ENCODE data around the gene DENND4B.

The DENND4B gene

DNA sequence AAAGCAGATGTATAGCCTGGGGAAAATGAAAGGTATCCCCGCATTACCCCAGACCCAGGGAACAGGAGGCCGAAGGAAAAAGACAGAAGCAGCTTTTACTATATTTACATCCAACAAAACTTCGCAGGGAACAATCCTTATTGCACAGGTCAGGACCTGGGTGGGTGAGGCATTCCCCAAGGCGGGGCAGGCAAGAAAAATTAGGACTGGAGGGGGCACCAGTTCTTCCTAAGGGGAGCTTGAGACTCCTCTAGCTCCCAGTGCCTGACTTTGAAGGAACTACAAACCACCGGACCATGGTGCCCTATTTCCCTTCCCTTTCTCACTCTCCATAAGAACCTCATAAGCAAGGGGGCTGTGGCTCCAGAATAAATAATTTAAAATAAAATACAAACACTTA lies 17.1 kb downstream of the DENND4B start:
- H3K36me3 ChIP-seq (ENCODE audit: control insufficient read depth in 5 of 5, insufficient read depth in 5 of 5, low read length in 5 of 5) = peaks cover 0 to 51% (median 50%) of the 10 kb centered on the region in 5 donors
- no peak overlapping the region for H3K9ac ChIP-seq (ENCODE audit: low read length in 5 of 5)

DNA sequence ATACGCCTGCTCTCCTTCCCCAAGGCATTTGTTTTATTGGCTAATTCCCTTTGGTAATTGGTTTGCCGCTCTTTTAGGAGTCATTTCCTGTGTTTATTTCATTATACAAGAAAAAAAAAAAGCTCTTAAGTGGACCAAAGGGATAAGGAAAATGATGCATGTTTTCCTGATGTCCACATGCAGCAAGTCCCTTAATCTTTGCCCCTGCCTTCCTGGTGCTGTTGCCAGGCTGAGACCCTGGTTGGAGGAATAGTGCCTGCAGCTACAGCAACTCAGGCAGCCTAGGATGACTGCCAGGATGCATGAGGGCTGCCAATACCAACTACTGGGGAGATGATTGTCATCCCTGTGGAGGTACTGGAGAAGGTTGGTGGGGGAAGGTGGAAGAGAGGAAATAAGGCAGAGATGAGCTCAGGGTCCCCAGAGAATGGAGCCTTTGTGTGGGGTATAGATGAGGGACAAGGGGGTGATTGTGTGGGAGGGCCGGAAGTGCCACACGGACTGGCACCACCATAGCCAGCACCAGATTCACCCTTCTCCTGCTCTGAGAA lies 17.7 kb downstream of the DENND4B start:
- Histone ChIP-seq H3K27me3 (ENCODE audit: control insufficient read depth in 5 of 5, insufficient read depth in 4 of 5, low read length in 5 of 5) (no peaks in the 10 kb centered on the region), H3K4me1 (ENCODE audit: control insufficient read depth in 5 of 5, insufficient read depth in 5 of 5, low read length in 5 of 5) (peaks cover 1 to 17% (median 9%) of the 10 kb centered on the region in 5 donors), H3K9me3 (ENCODE audit: control insufficient read depth in 5 of 5, low read length in 5 of 5) (no peaks in the 10 kb centered on the region), H3K4me3 (ENCODE audit: low read depth in 1 of 5, low read length in 5 of 5) (no peak overlapping the region), H3K27ac (ENCODE audit: low read depth, low read length) (peak overlapping the region; percentile 57), H3K9ac (ENCODE audit: low read length in 5 of 5) (no peak overlapping the region), H3K36me3 (ENCODE audit: control insufficient read depth in 5 of 5, insufficient read depth in 5 of 5, low read length in 5 of 5) (peaks cover 0 to 45% (median 44%) of the 10 kb centered on the region in 5 donors)

More for the DNA sequence above, 17.1 kb downstream of the DENND4B start:
- H3K4me1 ChIP-seq (ENCODE audit: control insufficient read depth in 5 of 5, insufficient read depth in 5 of 5, low read length in 5 of 5) = peaks cover 0 to 16% (median 7%) of the 10 kb centered on the region in 5 donors
- H3K27me3 ChIP-seq (ENCODE audit: control insufficient read depth in 5 of 5, insufficient read depth in 4 of 5, low read length in 5 of 5) = no peaks in the 10 kb centered on the region
- H3K27ac ChIP-seq (ENCODE audit: low read depth, low read length) = peak overlapping the region; percentile 57
- no peaks in the 10 kb centered on the region for H3K9me3 ChIP-seq (ENCODE audit: control insufficient read depth in 5 of 5, low read length in 5 of 5)
- no peak overlapping the region for H3K4me3 ChIP-seq (ENCODE audit: low read depth in 1 of 5, low read length in 5 of 5)

DNA sequence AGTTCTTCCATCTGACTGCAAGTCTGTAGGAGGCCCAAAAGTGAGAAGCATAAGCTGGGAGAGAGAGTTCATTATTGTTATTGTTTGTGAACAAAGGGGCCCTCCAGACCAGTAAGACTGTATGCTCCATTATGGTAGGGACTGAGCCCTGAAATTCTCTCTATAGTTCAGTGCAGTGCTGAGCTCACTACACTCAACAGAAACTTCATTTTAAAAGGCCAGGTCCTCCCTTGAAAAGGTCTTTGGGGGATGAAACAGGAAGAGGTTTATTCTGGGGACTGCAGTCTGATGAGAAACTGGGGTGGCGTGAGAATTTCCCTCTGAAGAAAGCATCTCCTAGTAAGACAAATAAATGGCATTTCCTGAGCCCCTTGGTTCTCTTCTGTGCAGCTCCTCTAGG lies 18.3 kb downstream of the DENND4B start:
- no peak overlapping the region for H3K4me3 ChIP-seq (ENCODE audit: low read depth in 1 of 5, low read length in 5 of 5)
- H3K27me3 ChIP-seq (ENCODE audit: control insufficient read depth in 5 of 5, insufficient read depth in 4 of 5, low read length in 5 of 5) = no peaks in the 10 kb centered on the region
- no peaks in the 10 kb centered on the region for H3K9me3 ChIP-seq (ENCODE audit: control insufficient read depth in 5 of 5, low read length in 5 of 5)
- H3K4me1 ChIP-seq (ENCODE audit: control insufficient read depth in 5 of 5, insufficient read depth in 5 of 5, low read length in 5 of 5) = peaks cover 1 to 24% (median 15%) of the 10 kb centered on the region in 5 donors
- peaks cover 0 to 39% (median 38%) of the 10 kb centered on the region in 5 donors for H3K36me3 ChIP-seq (ENCODE audit: control insufficient read depth in 5 of 5, insufficient read depth in 5 of 5, low read length in 5 of 5)
- no peak overlapping the region for H3K9ac ChIP-seq (ENCODE audit: low read length in 5 of 5)
- peak overlapping the region; percentile 54 for H3K27ac ChIP-seq (ENCODE audit: low read depth, low read length)

DNA sequence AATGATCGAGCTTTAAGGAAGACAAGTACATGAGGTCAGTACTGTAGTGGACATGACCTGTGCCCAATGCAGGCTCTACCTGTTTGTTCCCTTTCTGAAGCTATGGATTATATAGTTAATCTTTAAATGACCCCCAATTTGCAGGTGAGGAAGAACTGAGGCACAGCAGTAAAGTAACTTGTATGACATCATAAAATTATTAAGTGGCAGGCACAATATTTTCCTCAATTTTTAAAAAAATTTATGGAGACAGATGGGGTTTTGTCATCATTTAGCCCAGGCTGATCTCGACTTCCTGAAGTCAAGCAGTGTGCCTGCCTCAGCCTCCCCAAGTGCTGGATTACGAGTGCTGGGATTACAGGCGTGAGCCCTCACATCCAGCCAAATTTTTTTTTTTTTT lies 20.1 kb downstream of the DENND4B start:
- H3K9me3 ChIP-seq (ENCODE audit: control insufficient read depth in 5 of 5, low read length in 5 of 5) = no peaks in the 10 kb centered on the region
- H3K27me3 ChIP-seq (ENCODE audit: control insufficient read depth in 5 of 5, insufficient read depth in 4 of 5, low read length in 5 of 5) = no peaks in the 10 kb centered on the region
- H3K27ac ChIP-seq (ENCODE audit: low read depth, low read length) = no peak overlapping the region
- no peak overlapping the region for H3K4me3 ChIP-seq (ENCODE audit: low read depth in 1 of 5, low read length in 5 of 5)
- peaks cover 0 to 24% (median 22%) of the 10 kb centered on the region in 5 donors for H3K36me3 ChIP-seq (ENCODE audit: control insufficient read depth in 5 of 5, insufficient read depth in 5 of 5, low read length in 5 of 5)
- H3K9ac ChIP-seq (ENCODE audit: low read length in 5 of 5) = no peak overlapping the region
- H3K4me1 ChIP-seq (ENCODE audit: control insufficient read depth in 5 of 5, insufficient read depth in 5 of 5, low read length in 5 of 5) = peaks cover 6 to 31% (median 23%) of the 10 kb centered on the region in 5 donors

DNA sequence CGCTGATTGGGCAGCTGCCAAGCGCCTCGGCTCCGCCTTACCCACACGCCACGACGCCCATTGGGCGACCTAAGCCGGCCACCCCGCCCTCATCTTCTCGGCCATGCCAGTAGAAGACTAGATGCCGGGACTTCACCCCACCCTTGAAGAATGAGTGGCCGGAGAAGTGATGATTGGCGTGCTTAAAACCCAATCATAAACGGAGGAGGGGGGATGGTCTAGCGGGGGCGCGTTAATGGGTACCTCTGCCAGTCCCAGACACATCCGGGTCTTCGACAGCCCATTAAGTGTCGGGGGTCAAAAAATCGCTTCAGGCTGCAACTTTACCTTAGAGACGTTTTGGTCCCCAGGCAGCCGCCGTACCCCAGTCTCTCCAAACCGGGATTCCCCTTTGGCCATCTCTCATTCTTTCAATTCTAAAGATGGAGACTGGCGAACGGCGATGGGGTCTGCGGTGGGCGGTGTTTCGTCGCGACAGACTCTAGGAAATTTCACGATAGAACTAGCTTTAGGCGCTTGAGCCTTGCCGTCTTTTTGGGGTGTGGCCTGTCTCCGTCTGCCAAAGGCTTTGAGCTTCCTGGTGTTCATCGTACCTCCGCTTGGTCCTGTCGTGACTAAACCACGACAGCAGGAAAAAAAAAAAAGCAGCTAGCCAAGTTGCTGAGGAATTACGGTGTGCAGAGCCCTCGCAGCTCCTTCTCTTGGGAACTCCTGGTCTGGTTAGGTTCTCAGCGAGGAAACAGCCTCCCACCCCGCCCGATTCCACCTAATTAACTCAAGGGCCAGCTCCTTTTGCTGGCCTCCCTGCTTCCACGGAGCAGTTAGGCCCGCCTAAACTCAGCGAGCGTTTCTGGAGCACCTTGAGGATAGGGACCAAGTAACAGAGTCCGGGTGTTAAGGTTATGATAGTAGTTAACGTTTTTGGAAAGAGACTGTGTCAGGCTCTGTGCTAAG lies 23.3 kb downstream of the DENND4B start, which contains the start of gene GATAD2B:
GATAD2B (minus strand) TSS at position 1 of the 954 bp plus-strand sequence. CDS start 94,625 bp downstream, outside the sequence.
- Histone ChIP-seq H3K4me3 (ENCODE audit: low read depth in 1 of 5, low read length in 5 of 5) (peak within 1 kb of the TSS; percentile 69 to 96 (median 93)), H3K27ac (ENCODE audit: low read depth, low read length) (peak within 1 kb of the TSS; percentile 89), H3K9me3 (ENCODE audit: control insufficient read depth in 5 of 5, low read length in 5 of 5) (no peaks in the 10 kb centered on the region), H3K4me1 (ENCODE audit: control insufficient read depth in 5 of 5, insufficient read depth in 5 of 5, low read length in 5 of 5) (peaks cover 6 to 43% (median 34%) of the 10 kb centered on the region in 5 donors), H3K9ac (ENCODE audit: low read length in 5 of 5) (peak within 1 kb of the TSS; percentile 59 to 84 (median 74)), H3K36me3 (ENCODE audit: control insufficient read depth in 5 of 5, insufficient read depth in 5 of 5, low read length in 5 of 5) (peaks cover 0 to 4% (median 0%) of the 10 kb centered on the region in 5 donors), H3K27me3 (ENCODE audit: control insufficient read depth in 5 of 5, insufficient read depth in 4 of 5, low read length in 5 of 5) (no peaks in the 10 kb centered on the region)

DNA sequence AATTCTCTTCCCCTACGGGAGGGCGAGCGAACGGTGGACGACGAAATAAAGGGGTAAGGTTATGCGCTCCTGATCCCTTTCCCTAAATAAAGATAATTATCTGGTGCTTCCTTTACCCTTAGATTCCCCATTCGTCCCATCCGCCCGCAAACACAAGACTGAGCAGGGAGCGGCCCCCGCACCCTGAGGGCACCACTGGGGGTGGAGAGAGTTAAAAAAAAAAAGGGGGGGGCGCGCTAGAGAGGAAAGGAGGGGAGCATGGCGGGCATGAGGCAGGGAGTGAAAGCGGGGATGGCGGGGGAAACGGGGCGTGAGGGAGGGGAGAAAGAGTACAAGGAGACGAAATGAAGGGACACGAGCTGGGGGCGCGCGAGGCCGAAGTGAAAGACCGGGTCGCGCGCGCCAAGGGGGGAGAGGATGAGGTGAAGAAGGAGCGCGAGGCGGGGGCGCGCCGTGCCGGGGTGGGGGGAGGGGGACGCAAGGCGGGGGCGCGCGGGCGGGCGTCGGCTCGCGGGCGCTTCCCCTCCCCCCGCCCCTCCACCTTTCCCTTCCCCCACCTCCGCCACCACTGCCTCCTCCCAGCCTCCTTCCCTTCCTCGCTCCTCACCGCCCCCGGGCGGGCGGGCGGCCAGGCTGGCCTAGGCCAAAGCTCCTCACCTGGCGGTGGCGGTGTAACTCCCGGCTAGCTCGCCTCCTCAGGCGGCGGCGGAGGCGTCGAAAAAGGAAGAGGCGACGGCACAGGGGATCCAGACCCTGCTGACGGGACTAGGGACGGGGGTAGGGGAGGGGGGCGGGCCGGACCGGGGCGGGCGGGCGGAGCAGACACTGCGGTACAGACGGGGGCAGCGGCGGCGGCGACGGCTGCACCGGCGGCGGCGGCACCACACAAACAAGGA lies 24.2 kb downstream of the DENND4B start:
- Histone ChIP-seq H3K27ac (ENCODE audit: low read depth, low read length) (peak overlapping the region; percentile 76), H3K36me3 (ENCODE audit: control insufficient read depth in 5 of 5, insufficient read depth in 5 of 5, low read length in 5 of 5) (peaks cover 0 to 8% (median 0%) of the 10 kb centered on the region in 5 donors), H3K9me3 (ENCODE audit: control insufficient read depth in 5 of 5, low read length in 5 of 5) (no peaks in the 10 kb centered on the region), H3K9ac (ENCODE audit: low read length in 5 of 5) (peak overlapping the region; percentile 56 to 84 (median 69)), H3K4me3 (ENCODE audit: low read depth in 1 of 5, low read length in 5 of 5) (peak overlapping the region; percentile 69 to 93 (median 85)), H3K27me3 (ENCODE audit: control insufficient read depth in 5 of 5, insufficient read depth in 4 of 5, low read length in 5 of 5) (no peaks in the 10 kb centered on the region), H3K4me1 (ENCODE audit: control insufficient read depth in 5 of 5, insufficient read depth in 5 of 5, low read length in 5 of 5) (peaks cover 4 to 39% (median 37%) of the 10 kb centered on the region in 5 donors)

DNA sequence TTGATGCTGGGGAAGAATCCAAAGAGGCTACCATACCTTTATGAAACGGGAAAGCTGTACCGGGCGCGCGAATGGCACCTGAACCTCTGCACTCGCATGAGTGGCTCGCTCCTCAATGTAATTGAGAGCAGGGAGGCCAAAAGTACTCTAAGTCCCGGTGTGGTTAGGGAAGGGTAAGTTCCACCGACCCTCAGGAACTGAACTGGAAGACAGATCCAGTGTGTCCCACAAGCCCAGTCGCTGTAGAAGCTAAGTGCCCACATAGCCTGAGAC lies 24.8 kb downstream of the DENND4B start:
- H3K36me3 ChIP-seq (ENCODE audit: control insufficient read depth in 5 of 5, insufficient read depth in 5 of 5, low read length in 5 of 5) = peaks cover 0 to 8% (median 0%) of the 10 kb centered on the region in 5 donors
- peaks cover 4 to 39% (median 37%) of the 10 kb centered on the region in 5 donors for H3K4me1 ChIP-seq (ENCODE audit: control insufficient read depth in 5 of 5, insufficient read depth in 5 of 5, low read length in 5 of 5)
- H3K4me3 ChIP-seq (ENCODE audit: low read depth in 1 of 5, low read length in 5 of 5) = peak overlapping the region; percentile 69 to 93 (median 85)
- H3K27me3 ChIP-seq (ENCODE audit: control insufficient read depth in 5 of 5, insufficient read depth in 4 of 5, low read length in 5 of 5) = no peaks in the 10 kb centered on the region
- H3K9me3 ChIP-seq (ENCODE audit: control insufficient read depth in 5 of 5, low read length in 5 of 5) = no peaks in the 10 kb centered on the region
- H3K27ac ChIP-seq (ENCODE audit: low read depth, low read length) = peak overlapping the region; percentile 76
- peak overlapping the region; percentile 56 to 84 (median 69) for H3K9ac ChIP-seq (ENCODE audit: low read length in 5 of 5)

DNA sequence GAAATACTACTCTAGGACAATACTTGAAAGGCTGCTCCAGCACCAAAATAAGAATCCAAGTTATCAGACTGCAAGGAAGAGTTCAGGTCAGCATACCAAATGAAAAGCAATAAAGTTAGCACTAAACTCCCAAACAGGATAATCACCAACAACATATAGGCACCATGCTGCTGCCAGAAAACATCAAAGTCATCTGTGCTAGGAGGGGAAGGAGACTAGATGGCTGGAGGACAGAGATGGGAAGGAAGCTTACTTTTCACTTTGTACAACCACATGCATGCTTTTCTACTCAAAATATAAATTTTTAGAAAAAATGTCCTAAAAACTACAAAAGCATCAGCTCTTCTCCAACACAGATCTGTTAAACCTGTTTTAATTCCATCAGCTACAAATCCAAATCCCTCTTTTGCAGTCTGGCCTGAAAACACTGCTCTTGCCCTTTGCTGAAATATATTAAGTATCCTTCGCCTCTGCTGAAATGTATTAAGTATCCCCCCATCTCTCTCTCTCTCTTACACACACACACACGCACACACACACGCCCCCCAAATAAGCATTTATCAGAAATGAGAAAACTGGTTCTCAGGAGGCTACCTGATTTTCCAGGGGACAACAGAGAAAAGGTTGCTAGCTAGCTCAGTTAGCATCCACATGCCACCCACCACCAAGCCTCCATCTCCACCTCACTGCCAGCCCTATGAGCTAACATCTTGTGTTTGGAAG lies 25.3 kb downstream of the DENND4B start:
- Histone ChIP-seq H3K9ac (ENCODE audit: low read length in 5 of 5) (peak overlapping the region in 4 of 5 donors; percentile 56 to 84 (median 72)), H3K27ac (ENCODE audit: low read depth, low read length) (peak overlapping the region; percentile 76)

More for the DNA sequence above, 25.3 kb downstream of the DENND4B start:
- Histone ChIP-seq H3K9me3 (ENCODE audit: control insufficient read depth in 5 of 5, low read length in 5 of 5) (no peaks in the 10 kb centered on the region), H3K36me3 (ENCODE audit: control insufficient read depth in 5 of 5, insufficient read depth in 5 of 5, low read length in 5 of 5) (peaks cover 0 to 8% (median 0%) of the 10 kb centered on the region in 5 donors), H3K4me1 (ENCODE audit: control insufficient read depth in 5 of 5, insufficient read depth in 5 of 5, low read length in 5 of 5) (peaks cover 4 to 39% (median 37%) of the 10 kb centered on the region in 5 donors), H3K4me3 (ENCODE audit: low read depth in 1 of 5, low read length in 5 of 5) (peak overlapping the region; percentile 69 to 93 (median 85)), H3K27me3 (ENCODE audit: control insufficient read depth in 5 of 5, insufficient read depth in 4 of 5, low read length in 5 of 5) (no peaks in the 10 kb centered on the region)
